Endometrial microvascular endothelial cells (primary cell): ENCODE results near the gene CLMN. TPM values are rescaled to one million over a fixed set of nuclear protein-coding genes. Genes with fewer than 3 reads are reported as not detected.

Source experiments
- in situ Hi-C: cut with HindIII; loops from 2 replicates; pipeline ENCODE4 v1.10.0; 2017; ENCODE audit warnings: low sequenced_read_pairs, low pct_unique_long_range_greater_than_20kb; ENCODE audit errors: inconsistent ontology term
- total RNA-seq: library from RNA; depleted of rRNA; stranded (reverse); fragments of >200 nt; gene quantifications from one replicate; pipeline ENCODE4 v1.2.3, GENCODE V29; 2015; ENCODE audit errors: inconsistent ontology term

Gene CLMN, protein sequence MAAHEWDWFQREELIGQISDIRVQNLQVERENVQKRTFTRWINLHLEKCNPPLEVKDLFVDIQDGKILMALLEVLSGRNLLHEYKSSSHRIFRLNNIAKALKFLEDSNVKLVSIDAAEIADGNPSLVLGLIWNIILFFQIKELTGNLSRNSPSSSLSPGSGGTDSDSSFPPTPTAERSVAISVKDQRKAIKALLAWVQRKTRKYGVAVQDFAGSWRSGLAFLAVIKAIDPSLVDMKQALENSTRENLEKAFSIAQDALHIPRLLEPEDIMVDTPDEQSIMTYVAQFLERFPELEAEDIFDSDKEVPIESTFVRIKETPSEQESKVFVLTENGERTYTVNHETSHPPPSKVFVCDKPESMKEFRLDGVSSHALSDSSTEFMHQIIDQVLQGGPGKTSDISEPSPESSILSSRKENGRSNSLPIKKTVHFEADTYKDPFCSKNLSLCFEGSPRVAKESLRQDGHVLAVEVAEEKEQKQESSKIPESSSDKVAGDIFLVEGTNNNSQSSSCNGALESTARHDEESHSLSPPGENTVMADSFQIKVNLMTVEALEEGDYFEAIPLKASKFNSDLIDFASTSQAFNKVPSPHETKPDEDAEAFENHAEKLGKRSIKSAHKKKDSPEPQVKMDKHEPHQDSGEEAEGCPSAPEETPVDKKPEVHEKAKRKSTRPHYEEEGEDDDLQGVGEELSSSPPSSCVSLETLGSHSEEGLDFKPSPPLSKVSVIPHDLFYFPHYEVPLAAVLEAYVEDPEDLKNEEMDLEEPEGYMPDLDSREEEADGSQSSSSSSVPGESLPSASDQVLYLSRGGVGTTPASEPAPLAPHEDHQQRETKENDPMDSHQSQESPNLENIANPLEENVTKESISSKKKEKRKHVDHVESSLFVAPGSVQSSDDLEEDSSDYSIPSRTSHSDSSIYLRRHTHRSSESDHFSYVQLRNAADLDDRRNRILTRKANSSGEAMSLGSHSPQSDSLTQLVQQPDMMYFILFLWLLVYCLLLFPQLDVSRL
- 2.0 TPM for total RNA-seq

- in situ Hi-C loops = no loop called here
These were observed at the start of gene CLMN for GRCh38 chr14:95319312-95320077. TSS of gene CLMN (minus strand) at chr14:95319908. CDS start at chr14:95319792, 116 bp downstream.

DNA sequence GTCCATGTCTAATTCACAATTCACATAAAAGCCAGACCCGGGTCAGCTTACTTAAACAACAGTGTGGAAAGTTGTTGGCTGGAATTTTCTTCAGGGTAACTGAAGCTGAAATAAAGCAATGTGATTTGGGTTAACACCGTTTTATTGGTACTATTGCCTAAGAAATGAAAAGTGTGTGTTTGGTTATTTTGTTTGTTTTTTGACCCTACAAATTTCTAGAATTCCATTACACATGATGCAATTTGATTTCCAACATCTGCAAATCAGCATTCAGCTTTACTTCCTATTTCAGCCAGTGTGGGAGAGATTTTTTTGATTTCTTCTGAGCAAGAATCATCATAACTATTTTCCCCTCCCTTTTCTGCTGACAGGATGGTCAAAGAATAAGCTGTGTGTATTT, 45.7 kb upstream of the CLMN start:
- in situ Hi-C loops = no loop called here

DNA sequence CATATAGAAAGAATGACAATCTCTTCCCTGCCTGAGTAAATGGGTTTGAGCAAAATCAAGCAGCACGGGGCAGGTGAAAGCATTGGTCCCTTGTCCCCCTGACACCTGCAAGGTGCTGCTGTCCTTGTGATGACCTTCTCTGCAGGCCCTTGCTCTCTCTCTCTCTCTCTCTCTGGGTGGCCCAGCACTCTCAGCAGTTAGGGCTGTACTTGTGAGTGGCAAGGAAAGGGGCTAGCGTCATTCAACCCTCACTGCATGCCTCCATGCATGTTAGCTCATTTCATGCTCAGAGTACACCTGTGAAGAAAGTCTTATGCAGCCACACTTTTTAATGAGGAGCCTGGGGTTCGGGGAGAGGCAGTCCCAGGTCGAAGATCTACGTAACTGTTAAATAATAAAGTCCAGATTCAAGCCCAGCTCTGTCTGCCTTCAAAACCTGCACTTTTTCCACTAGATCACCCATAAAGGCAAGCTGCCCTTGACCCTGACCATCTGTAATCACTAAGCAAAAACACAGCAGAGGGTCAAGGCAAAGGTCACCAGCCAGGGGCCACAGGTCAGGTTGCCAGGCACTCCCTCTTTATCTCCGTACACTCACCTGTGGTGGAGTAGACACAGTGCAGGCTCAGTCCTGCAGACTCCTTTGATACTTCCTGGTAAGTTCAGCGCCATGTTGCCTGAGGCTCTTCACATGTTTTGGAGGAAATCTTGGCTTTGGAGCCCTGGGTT, 44.9 kb upstream of the CLMN start:
- in situ Hi-C loops = no loop called here

DNA sequence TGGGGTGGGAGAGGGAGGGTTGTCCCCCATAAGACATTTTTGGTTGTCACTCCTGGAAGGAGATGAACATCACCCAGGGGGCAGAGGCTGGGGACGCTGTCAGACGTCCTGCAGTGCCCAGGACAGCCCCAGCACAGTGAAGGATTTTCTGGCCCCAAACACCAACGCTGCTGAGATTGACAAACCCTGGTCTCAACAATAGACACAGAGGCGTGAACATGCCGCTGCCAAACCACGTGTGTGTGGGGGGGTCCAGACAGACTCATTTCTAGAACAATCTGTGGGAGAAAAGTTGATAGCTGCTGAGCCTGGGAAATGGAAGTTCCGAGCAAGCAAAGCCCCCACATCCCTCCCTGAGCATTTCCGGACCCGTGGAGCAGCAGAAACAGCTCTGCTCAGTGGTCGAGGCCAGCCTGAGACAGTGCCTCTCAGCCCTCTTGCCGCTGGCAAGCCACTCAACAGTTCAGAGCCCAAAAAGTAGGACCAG, 43.8 kb upstream of the CLMN start:
- in situ Hi-C loops = no loop called here

- in situ Hi-C loops = no loop called here
These were observed 42.4 kb upstream of the CLMN start for GRCh38 chr14:95362138-95362494.

DNA sequence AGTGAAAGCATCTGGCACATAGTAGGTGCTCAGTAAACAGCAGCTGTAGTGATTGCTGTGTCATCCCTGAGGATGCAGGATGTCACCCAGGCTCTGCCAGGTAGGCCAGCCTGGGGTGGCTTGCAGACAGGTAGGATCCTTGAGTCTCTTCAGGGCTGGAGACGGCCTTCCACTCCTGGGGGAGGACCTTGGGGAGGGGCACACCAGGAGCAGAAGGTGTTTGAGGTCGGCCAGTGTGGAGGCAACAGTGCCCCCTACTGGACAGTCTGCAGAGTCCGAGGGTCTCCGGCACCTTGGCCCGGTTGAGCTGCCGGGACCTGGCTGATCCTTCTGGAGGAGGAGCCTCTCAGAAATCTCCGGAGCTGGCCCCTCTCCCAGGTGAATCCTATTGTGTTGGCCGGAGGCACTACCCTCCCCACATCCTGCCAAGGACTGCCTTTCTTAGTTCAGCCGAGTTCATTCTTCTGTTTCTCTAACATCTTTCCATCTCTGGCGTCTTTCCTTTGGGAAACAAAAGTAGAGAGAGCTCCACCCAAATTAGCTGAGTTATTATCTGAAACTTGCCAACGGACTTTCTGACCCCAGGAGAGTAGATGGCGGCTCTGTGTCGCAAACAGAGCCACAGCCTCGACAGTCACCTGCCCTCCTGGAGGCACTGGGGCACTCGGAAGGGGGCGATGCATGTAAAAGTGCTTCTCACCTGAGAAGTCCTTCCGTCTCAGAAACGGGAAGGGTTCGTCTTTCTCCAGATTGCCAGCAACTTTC, 41.8 kb upstream of the CLMN start:
- in situ Hi-C loops = no loop called here

DNA sequence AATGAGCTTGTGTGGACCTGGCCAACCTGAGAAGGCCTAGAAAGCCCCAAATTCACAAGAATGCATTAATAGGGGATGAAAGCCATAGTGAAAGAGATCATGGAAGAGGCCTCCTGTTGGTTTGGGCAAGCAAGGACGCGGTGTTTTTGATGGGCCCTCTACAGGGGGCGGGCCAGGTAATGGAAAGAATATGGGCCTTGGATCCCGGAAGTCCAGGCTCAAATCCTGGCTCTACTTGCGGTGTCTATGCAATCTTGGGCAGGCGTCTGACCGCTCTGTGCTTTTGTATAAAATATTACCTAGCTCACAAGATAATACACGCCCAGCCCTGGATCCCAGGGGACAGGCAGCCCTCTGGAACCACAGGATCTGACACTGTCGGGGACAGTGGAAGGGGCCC, 41.1 kb upstream of the CLMN start:
- in situ Hi-C loops = no loop called here

- in situ Hi-C loops = no loop called here
These were observed 40.5 kb upstream of the CLMN start for GRCh38 chr14:95359994-95360826.

DNA sequence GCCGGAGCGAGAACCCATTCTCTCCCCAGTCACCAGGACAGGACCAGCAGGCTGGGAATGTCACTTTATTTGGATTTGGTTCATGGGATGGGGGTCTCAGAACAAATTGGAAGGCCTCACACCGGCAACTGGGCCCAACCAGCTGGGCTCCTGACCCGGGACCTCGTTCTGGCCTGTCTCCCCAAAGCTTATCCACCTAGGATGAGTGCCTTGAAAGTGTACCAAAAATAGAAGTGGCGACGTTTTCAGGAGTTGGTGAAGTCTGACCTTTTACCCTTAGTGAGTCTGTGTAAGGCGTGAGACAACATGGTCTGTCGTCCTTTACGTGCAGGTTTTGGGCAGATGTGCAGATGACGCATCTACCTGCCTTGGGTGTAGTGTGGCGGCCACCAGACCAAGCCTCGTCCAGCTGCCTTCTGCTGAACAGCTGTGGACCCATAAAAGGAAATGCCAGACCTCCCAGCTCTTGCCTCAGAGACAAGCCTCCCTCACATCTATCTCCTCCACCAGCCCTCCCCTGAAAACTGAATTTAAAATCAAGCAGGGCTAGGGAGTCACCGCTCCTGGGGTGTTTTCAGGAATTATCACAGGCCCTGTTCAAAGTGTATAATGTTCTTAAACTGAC, 36.6 kb upstream of the CLMN start:
- in situ Hi-C loops = no loop called here

DNA sequence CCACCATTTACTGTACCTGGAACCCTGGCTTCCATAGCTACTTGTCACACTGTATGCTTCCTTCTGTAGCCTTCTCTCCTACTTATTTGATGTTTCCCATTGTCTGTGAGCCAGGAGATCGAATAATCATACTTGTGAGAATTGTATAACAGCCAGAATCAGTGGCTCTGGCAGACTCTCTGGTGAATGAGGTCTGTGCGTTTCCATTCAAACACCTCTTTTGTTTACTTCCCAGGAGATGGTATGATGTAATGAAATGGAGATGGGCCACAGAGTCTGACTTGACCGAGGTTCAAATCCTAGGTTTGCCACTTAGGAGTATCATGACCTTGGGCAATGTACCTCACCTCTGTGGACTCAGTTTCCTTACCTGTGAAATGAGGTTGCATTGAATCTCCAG, 35.7 kb upstream of the CLMN start:
- in situ Hi-C loops = no loop called here

DNA sequence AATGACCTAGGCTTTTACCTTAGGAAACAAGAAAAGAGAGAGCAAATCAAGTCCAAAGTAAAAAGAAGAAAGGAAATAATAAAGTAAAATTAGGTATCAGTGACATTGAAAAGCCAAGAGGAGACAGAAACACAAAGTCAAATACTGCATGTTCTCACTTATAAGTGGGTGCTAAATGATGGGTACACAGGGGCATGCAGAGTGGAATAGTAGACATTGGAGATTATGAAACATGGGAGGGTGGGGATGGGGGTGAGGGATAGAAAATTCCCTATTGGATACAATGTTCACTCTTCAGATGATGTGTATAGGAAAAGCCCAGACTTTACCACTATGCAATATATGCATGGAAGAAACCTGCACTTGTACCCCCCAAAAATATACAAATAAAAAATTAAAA, 35.1 kb upstream of the CLMN start:
- in situ Hi-C loops = no loop called here

- in situ Hi-C loops = no loop called here
These were observed 34.0 kb upstream of the CLMN start for GRCh38 chr14:95353664-95354063.

DNA sequence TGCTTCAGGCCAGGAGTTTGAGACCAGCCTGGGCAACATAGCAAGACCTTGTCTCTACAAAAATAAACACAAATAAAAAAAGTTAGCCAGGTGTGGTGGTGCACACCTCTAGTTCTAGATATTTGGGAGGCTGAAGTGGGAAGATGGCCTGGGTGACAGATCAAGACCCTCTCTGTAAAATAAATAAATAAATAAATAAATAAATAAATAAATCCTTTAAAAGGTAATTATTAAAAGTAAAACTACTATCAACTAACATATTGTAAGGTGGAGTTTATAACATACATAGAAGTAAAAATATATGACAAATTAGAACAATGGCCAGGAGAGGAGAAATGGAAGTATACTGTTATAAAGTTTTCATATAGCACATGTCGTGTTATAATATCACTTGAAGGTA, 33.3 kb upstream of the CLMN start:
- in situ Hi-C loops = no loop called here

- in situ Hi-C loops = no loop called here
These were observed 32.8 kb upstream of the CLMN start for GRCh38 chr14:95352481-95352880.

- in situ Hi-C loops = no loop called here
These were observed 29.5 kb upstream of the CLMN start for GRCh38 chr14:95349241-95349640.

DNA sequence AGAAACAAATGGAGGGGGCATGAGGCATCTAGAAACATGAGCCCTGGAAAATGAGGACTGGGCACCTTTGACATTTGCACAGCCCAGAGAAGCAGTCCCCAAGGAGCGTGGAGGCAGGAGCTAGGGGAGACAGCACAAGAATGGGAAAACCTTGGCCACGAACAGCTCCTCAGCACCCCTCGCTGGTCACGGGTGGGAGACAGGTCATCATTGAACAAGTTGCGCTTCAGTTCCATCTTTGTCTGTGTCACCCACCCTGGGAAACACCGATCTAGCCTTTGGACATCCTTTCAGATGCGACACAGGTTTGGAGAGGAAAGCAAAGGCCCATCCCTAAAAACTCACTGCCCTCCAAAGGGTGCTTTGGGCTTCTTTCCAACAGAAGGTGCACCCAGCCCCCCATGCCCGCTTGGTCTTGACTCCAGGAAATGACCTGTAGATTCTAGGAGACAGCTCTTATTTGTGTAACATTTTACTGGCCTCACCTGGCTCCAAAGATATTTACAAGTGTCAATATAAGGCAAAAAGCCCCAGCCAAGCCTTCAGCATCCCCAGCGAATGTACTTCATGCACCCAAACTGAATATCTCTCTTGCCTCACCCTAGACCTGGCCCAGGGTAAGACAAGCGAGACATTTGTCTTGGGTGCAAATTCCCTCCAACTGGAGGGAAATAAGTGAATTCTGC, 28.8 kb upstream of the CLMN start:
- in situ Hi-C loops = no loop called here
